HEK293 (cell line): ENCODE data around the gene LIN37.

Source experiments
- ATF2 ChIP-seq: fragments of 450-650 bp; formaldehyde crosslinking; IDR thresholded peaks from 2 replicates; pipeline ENCODE4 v1.5.1; 2016; ENCODE audit warnings: missing biosample characterization, missing genetic modification characterization, low read depth
- BCL6B ChIP-seq: fragments of 450-650 bp; formaldehyde crosslinking; IDR thresholded peaks from 2 replicates; pipeline ENCODE4 v1.5.1; 2017; ENCODE audit warnings: missing biosample characterization, missing genetic modification characterization
- GLI2 ChIP-seq: fragments of 450-650 bp; formaldehyde crosslinking; IDR thresholded peaks from 2 replicates; pipeline ENCODE4; 2017; ENCODE audit warnings: missing biosample characterization, missing genetic modification characterization, low read depth, borderline replicate concordance
- HOXA7 ChIP-seq: sonication (generic); formaldehyde crosslinking; IDR thresholded peaks from 2 replicates; pipeline ENCODE4 v1.8.1; 2022; ENCODE audit warnings: missing genetic modification reagents, borderline replicate concordance
- KLF16 ChIP-seq: fragments of 450-650 bp; formaldehyde crosslinking; IDR thresholded peaks from 2 replicates; pipeline ENCODE4 v1.5.1; 2017; ENCODE audit warnings: missing biosample characterization, missing genetic modification characterization
- KLF9 ChIP-seq: fragments of 450-650 bp; formaldehyde crosslinking; IDR thresholded peaks from 2 replicates; pipeline ENCODE4 v1.5.1; 2016; ENCODE audit warnings: missing biosample characterization, missing genetic modification characterization, low read depth
- SCRT2 ChIP-seq: fragments of 450-650 bp; formaldehyde crosslinking; IDR thresholded peaks from 2 replicates; pipeline ENCODE4 v1.5.1; 2016; ENCODE audit warnings: missing biosample characterization, missing genetic modification characterization
- TCF7L2 ChIP-seq: IDR thresholded peaks from 2 replicates; pipeline ENCODE4 v1.6.1; 2011; ENCODE audit warnings: low read depth, mild to moderate bottlenecking, inconsistent platforms, low read length, moderate library complexity, borderline replicate concordance
- ZBTB10 ChIP-seq: fragments of 450-650 bp; formaldehyde crosslinking; IDR thresholded peaks from 2 replicates; pipeline ENCODE4 v1.5.1; 2016; ENCODE audit warnings: missing biosample characterization, missing genetic modification characterization
- ZFP37 ChIP-seq: fragments of 450-650 bp; formaldehyde crosslinking; IDR thresholded peaks from 2 replicates; pipeline ENCODE4 v1.5.1; 2016; ENCODE audit warnings: missing biosample characterization, missing genetic modification characterization
- ZNF10 ChIP-seq: fragments of 450-650 bp; formaldehyde crosslinking; IDR thresholded peaks from 2 replicates; pipeline ENCODE4 v1.5.1; 2017; ENCODE audit warnings: missing biosample characterization, missing genetic modification characterization
- ZNF112 ChIP-seq: fragments of 450-650 bp; formaldehyde crosslinking; IDR thresholded peaks from 2 replicates; pipeline ENCODE4 v1.5.0; 2017; ENCODE audit warnings: missing biosample characterization, missing genetic modification characterization
- ZNF114 ChIP-seq: fragments of 450-650 bp; formaldehyde crosslinking; IDR thresholded peaks from 2 replicates; pipeline ENCODE4 v1.5.0; 2017; ENCODE audit warnings: missing biosample characterization, missing genetic modification characterization
- ZNF132 ChIP-seq: fragments of 450-650 bp; formaldehyde crosslinking; IDR thresholded peaks from 2 replicates; pipeline ENCODE4 v1.5.1; 2017; ENCODE audit warnings: missing biosample characterization, missing genetic modification characterization, borderline replicate concordance
- ZNF184 ChIP-seq: fragments of 450-650 bp; IDR thresholded peaks from 2 replicates; pipeline ENCODE4 v1.5.1; 2018; ENCODE audit warnings: missing biosample characterization, mild to moderate bottlenecking, missing genetic modification characterization
- ZNF211 ChIP-seq: fragments of 450-650 bp; formaldehyde crosslinking; IDR thresholded peaks from 2 replicates; pipeline ENCODE4 v1.5.1; 2016; ENCODE audit warnings: low read depth, missing biosample characterization, missing genetic modification characterization
- ZNF214 ChIP-seq: fragments of 450-650 bp; formaldehyde crosslinking; IDR thresholded peaks from 2 replicates; pipeline ENCODE4 v1.5.1; 2017; ENCODE audit warnings: missing biosample characterization, mild to moderate bottlenecking, missing genetic modification characterization, borderline replicate concordance
- ZNF24 ChIP-seq: fragments of 450-650 bp; formaldehyde crosslinking; IDR thresholded peaks from 2 replicates; pipeline ENCODE4 v1.5.1; 2016; ENCODE audit warnings: missing biosample characterization, missing genetic modification characterization
- ZNF280D ChIP-seq: fragments of 450-650 bp; formaldehyde crosslinking; IDR thresholded peaks from 2 replicates; pipeline ENCODE4 v1.5.1; 2016; ENCODE audit warnings: missing biosample characterization, missing genetic modification characterization
- ZNF292 ChIP-seq: fragments of 450-650 bp; formaldehyde crosslinking; IDR thresholded peaks from 2 replicates; pipeline ENCODE4 v1.5.1; 2016; ENCODE audit warnings: low read depth, missing biosample characterization, missing genetic modification characterization, borderline replicate concordance
- ZNF350 ChIP-seq: fragments of 450-650 bp; formaldehyde crosslinking; IDR thresholded peaks from 2 replicates; pipeline ENCODE4 v1.5.0; 2017; ENCODE audit warnings: missing biosample characterization, mild to moderate bottlenecking, missing genetic modification characterization
- ZNF366 ChIP-seq: fragments of 450-650 bp; formaldehyde crosslinking; conservative IDR thresholded peaks from 2 replicates; pipeline ENCODE4 v1.5.1; 2016; ENCODE audit warnings: missing biosample characterization, missing genetic modification characterization
- ZNF473 ChIP-seq: fragments of 450-650 bp; formaldehyde crosslinking; IDR thresholded peaks from 2 replicates; pipeline ENCODE4 v1.5.1; 2017; ENCODE audit warnings: missing biosample characterization, missing genetic modification characterization
- ZNF48 ChIP-seq: fragments of 450-650 bp; formaldehyde crosslinking; IDR thresholded peaks from 2 replicates; pipeline ENCODE4 v1.5.1; 2016; ENCODE audit warnings: missing biosample characterization, missing genetic modification characterization
- ZNF510 ChIP-seq: fragments of 450-650 bp; formaldehyde crosslinking; IDR thresholded peaks from 2 replicates; pipeline ENCODE4 v1.5.1; 2018; ENCODE audit warnings: mild to moderate bottlenecking, missing genetic modification characterization, missing biosample characterization; ENCODE audit not compliant: insufficient replicate concordance
- ZNF513 ChIP-seq: fragments of 450-650 bp; IDR thresholded peaks from 2 replicates; pipeline ENCODE4 v1.5.1; 2018; ENCODE audit warnings: missing biosample characterization, missing genetic modification characterization
- ZNF544 ChIP-seq: fragments of 450-650 bp; formaldehyde crosslinking; IDR thresholded peaks from 2 replicates; pipeline ENCODE4 v1.5.0; 2017; ENCODE audit warnings: missing biosample characterization, missing genetic modification characterization
- ZNF548 ChIP-seq: fragments of 450-650 bp; formaldehyde crosslinking; IDR thresholded peaks from 2 replicates; pipeline ENCODE4 v1.5.1; 2016; ENCODE audit warnings: missing biosample characterization, missing genetic modification characterization
- ZNF558 ChIP-seq: fragments of 450-650 bp; formaldehyde crosslinking; IDR thresholded peaks from 2 replicates; pipeline ENCODE4 v1.5.1; 2016; ENCODE audit warnings: missing biosample characterization, missing genetic modification characterization
- ZNF785 ChIP-seq: fragments of 450-650 bp; formaldehyde crosslinking; IDR thresholded peaks from 2 replicates; pipeline ENCODE4 v1.5.1; 2016; ENCODE audit warnings: missing biosample characterization, missing genetic modification characterization
- ZNF792 ChIP-seq: fragments of 450-650 bp; formaldehyde crosslinking; IDR thresholded peaks from 2 replicates; pipeline ENCODE4 v1.5.1; 2016; ENCODE audit warnings: missing biosample characterization, missing genetic modification characterization
- ZNF830 ChIP-seq: fragments of 450-650 bp; IDR thresholded peaks from 2 replicates; pipeline ENCODE4 v1.5.0; 2018; ENCODE audit warnings: missing biosample characterization, missing genetic modification characterization, low read depth, mild to moderate bottlenecking, moderate library complexity

LIN37 gene

GRCh38 chr19:35757231-35757748 is 8.9 kb downstream of the LIN37 start (continued):
- TF ChIP-seq ATF2 (tag by site-specific recombination) (no peak), KLF9 (tag by site-specific recombination) (no peak), TCF7L2 (no peak), SCRT2 (tag by site-specific recombination) (peak; percentile 23), ZNF48 (tag by site-specific recombination) (no peak), ZNF785 (no peak), ZNF473 (tag by site-specific recombination) (no peak), KLF16 (tag by site-specific recombination) (peak; percentile 72), ZNF214 (no peak), ZFP37 (peak; percentile 96), ZNF792 (tag by site-specific recombination) (no peak), ZNF350 (no peak), ZNF211 (no peak), BCL6B (tag by site-specific recombination) (no peak), ZNF292 (tag by site-specific recombination) (no peak), GLI2 (no peak), ZNF184 (tag by site-specific recombination) (no peak; the same call in 1 of the 2 replicates), ZNF558 (tag by site-specific recombination) (0 out of 2 replicates have a peak, but pooled peaks have one; percentile 78), ZNF132 (tag by site-specific recombination) (no peak), ZNF830 (no peak), ZNF510 (tag by site-specific recombination) (no peak), ZNF10 (tag by site-specific recombination) (peak; percentile 65; the same call in 1 of the 2 replicates), ZNF544 (no peak), ZNF548 (no peak), ZNF513 (tag by site-specific recombination) (no peak), ZNF280D (peak; percentile 75), ZBTB10 (tag by site-specific recombination) (peak; percentile 82), ZNF112 (no peak), ZNF114 (tag by site-specific recombination) (no peak), ZNF24 (tag by site-specific recombination) (peak; percentile 56; the same call in 1 of the 2 replicates), ZNF366 (tag by site-specific recombination) (peak; percentile 81), HOXA7 (CRISPR knock-in tag) (no peak)
